Measurements from ENCODE around the gene ELAVL2.

ELAVL2 gene

DNA sequence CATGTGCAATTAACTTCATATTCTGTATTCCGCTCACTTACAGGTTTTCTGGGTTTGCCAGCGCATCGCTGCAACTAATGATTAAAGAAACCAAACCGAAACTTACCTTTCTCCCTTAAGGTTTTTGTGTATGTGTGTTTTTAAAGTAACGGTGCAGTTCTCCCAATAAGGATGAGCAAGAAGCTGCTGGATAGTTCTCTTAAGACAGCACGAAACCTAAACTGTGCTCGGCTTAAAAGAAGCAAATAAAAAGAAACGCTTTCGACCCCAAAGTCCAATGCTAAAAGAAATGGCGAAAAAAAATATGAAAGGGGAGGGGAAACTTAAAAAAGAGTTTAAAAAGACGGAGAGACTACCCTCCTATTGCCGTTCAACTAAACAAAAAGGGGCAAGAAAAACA is 340 bp downstream of the ELAVL2 start:
- no peak for TF ChIP-seq CTCF (IDR thresholded peaks at IDR 0.05; ENCODE audit: insufficient read depth, missing control alignments)
- no peak for FAIRE-seq
- DNase-seq (ENCODE audit: insufficient read length, low spot score) = no peak

DNA sequence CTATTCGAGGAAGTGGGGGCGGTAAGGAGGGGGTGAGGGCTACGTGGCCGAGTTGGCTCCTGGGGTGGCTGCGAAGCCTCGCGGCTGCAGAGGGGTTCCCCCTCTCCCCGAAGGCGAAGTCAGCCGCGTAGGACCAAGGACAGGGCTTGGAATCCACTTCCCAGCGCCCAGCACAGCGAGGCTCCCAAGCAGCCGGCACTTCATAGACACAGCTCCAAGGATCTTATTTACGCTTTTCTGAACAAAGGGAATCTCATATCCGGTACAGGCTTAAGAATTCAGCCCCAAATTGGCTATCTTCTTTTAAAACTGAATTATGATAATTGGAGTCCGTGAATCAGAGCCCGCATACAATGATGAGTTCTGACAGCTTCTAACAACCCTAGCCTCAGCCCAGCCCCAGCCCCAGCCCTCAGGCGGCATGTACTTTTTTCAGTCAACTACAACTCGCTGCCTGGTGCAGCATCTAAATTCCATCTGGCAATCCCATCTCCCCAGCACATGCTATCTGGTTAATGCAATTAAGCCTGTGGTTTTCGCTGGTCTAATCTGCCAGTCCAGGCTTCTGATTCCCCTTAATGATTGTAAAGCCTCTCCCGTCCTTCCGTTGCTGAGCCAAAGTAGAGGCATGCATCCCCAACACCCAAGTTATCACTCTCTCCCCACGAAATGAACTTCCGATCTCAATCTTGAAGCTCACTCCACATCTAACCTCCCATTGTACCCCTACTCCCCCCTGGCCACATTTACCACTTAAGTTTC is 1.0 kb downstream of the ELAVL2 start:
- TF ChIP-seq CTCF (IDR thresholded peaks at IDR 0.05; ENCODE audit: insufficient read depth, missing control alignments) = no peak
- FAIRE-seq (peak; percentile 82), DNase-seq (ENCODE audit: insufficient read length, low spot score) (peak; percentile 48)

- DNase-seq (ENCODE audit: insufficient read length, low spot score) = no peak
- FAIRE-seq = no peak
- no peak for TF ChIP-seq CTCF (IDR thresholded peaks at IDR 0.05; ENCODE audit: insufficient read depth, missing control alignments)
These were observed 1.8 kb downstream of the ELAVL2 start for GRCh38 chr9:23823986-23824829.

DNA sequence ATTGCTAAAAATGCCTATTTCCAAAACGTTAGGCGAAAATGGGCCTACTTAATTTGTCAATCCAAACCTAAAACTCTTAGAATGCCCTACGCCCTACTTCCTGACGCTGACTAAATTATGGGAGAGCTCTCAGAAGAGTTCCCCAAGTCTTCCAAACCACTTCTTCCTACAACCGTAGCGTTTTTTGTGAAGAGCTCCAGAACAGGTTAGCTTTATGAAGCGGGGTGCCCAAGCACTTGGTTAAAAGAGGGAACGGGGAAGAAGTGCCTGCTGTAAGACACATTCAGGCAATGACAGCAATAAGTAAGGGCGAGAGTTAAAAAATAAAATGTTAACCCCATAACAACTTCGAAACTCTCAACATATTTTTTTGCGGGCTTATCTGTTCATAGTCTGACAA is 2.8 kb downstream of the ELAVL2 start:
- TF ChIP-seq CTCF (IDR thresholded peaks at IDR 0.05; ENCODE audit: insufficient read depth, missing control alignments) = no peak
- FAIRE-seq = no peak
- no peak for DNase-seq (ENCODE audit: insufficient read length, low spot score)

DNA sequence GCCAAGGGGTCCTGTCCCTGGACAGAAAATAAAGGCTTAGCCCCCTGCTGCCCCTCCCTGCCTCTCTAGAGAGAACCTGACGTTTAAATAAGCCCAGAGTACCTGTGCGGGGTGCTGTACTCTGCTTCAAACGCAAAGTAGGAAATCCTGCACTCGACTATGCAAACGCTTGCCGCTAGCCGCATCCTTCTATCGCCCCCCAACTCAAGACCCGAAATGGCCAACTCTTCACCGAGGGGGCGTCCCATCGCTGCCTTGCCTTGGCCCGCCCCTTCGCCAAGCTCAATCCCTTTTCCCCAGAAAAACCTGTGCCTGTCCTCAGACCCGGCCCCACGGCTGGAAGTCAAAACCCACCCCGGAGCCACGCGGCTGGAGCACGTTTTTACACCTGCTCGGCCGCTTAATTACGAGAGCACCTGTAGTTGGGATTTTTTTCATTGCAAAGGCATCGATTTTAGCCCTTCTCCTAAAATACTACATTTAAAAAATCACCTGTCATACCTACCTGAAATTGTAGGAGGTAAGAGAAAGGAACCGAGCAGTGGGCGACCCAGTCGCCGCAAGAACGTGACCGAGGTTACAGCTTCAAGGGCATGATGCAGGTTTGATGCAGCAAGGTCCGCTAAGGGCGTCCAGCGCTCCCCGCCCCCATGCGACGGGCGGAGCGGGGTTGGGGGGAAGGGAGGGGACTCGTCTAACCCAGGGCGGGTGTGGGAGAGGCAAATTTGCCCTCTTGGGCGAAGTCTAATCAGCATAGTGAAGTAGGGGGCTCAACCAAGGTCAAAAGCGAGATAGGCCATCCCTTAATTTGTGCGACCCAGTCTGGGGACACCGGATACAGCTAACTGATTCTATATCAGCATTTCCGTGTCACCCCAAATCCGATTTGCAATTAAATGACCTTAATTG is 3.5 kb downstream of the ELAVL2 start:
- FAIRE-seq (no peak), DNase-seq (ENCODE audit: insufficient read length, low spot score) (no peak)

More for the DNA sequence above, 3.5 kb downstream of the ELAVL2 start:
- TF ChIP-seq CTCF (IDR thresholded peaks at IDR 0.05; ENCODE audit: insufficient read depth, missing control alignments) = no peak

Measured in D721Med (cell line).